SK-N-MC (cell line): Measurements from ENCODE around the gene AKT3.

Experiments used
- EZH2 ChIP-seq: fragments of 200-600 bp; sonication (generic); IDR thresholded peaks from one replicate; pipeline ENCODE4 v1.6.1; 2017; ENCODE audit warnings: antibody characterized with exemption
- POLR2AphosphoS5 ChIP-seq: IDR thresholded peaks from 2 replicates; pipeline ENCODE4 v1.6.1; 2012; ENCODE audit warnings: mild to moderate bottlenecking, low read depth, low read length, borderline replicate concordance

- TF ChIP-seq EZH2 = no peak
- TF ChIP-seq POLR2AphosphoS5 = no peak
Measured at GRCh38 chr1:243539636-243540035, 310.4 kb downstream of the AKT3 start.
